ENCODE results near the gene PTX3.

The PTX3 gene

DNA sequence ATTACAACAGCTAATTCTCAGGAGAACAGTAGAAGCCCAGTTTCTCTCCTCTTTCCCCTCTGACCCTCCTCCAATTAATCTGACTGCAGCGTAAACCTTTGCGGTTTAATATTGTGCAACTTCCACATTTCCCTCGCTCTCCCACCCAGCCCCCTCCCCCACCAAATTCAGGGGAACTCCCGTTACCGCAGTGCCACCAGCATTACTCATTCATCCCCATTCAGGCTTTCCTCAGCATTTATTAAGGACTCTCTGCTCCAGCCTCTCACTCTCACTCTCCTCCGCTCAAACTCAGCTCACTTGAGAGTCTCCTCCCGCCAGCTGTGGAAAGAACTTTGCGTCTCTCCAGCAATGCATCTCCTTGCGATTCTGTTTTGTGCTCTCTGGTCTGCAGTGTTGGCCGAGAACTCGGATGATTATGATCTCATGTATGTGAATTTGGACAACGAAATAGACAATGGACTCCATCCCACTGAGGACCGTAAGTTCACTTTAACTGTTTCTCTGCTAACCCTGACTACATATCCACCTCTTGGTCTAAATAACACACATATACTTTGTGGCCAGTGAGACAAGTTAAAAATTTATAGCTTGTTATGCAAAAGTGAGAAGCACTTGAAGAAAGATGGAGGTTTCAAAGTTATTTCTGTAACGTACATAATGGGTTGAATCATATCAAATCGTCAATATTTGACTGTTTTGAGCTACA is at the start of gene PTX3:
Gene PTX3, plus strand, starts transcription at position 268 of the 709 bp plus-strand sequence. Its CDS starts 84 bp downstream, at position 352.
- no peaks in the 10 kb centered on the region for H3K9me3 ChIP-seq (ENCODE audit: control insufficient read depth, insufficient read depth, low read length)
- H3K4me1 ChIP-seq (ENCODE audit: control insufficient read depth, insufficient read depth, low read length): peaks cover 12% of the 10 kb centered on the region
- peak within 1 kb of the TSS; percentile 78 for H3K4me3 ChIP-seq (ENCODE audit: low read depth, low read length)
- H3K27me3 ChIP-seq (ENCODE audit: control insufficient read depth, insufficient read depth, low read length): peaks cover 26% of the 10 kb centered on the region
- peak within 1 kb of the TSS; percentile 47 for H3K27ac ChIP-seq (ENCODE audit: low read depth, low read length)
- H3K36me3 ChIP-seq (ENCODE audit: control insufficient read depth, insufficient read depth, low read length): no peaks in the 10 kb centered on the region
- peak within 1 kb of the TSS; percentile 60 for H3K9ac ChIP-seq (ENCODE audit: low read depth, low read length)

DNA sequence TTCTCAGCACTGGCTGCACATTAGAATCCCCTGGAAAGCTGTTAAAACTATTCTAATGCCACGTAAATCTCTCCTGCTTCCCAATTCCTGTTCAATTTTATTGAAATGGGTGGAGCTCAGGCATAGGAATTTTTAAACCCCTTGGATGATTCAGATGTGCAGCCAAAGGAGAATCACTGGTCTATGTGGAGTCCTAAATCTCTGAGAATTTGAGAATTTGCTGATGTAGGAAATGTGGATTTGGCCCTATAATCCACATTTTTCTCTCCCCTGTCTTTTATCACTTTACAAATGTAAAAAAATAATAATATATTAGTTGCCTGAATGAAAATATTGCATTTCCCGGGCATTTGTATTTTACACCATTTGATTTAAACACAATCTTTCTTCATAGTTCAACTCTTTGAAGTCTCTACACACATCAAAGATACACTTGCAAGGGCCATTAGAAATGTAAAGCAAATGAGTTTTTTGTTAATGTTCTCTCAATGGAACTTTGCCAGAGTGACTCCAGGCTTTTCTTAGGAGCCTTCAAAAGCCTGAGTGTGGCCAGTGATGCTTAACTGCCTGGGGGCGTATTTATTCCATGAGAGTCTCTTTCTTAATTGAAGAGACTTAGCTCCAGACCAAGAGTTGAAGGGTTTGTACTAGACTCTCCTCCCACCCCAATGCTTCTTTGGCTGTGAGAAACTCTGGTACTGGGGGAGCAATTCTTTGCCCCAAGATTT is 48.8 kb upstream of the PTX3 start:
- H3K27ac ChIP-seq (ENCODE audit: low read depth, low read length): no peak overlapping the region
- H3K4me3 ChIP-seq (ENCODE audit: low read depth, low read length): no peak overlapping the region
- H3K9ac ChIP-seq (ENCODE audit: low read depth, low read length): no peak overlapping the region
- H3K27me3 ChIP-seq (ENCODE audit: control insufficient read depth, insufficient read depth, low read length): no peaks in the 10 kb centered on the region
- H3K9me3 ChIP-seq (ENCODE audit: control insufficient read depth, insufficient read depth, low read length): no peaks in the 10 kb centered on the region
- H3K36me3 ChIP-seq (ENCODE audit: control insufficient read depth, insufficient read depth, low read length): no peaks in the 10 kb centered on the region
- H3K4me1 ChIP-seq (ENCODE audit: control insufficient read depth, insufficient read depth, low read length): peaks cover 10% of the 10 kb centered on the region; the same call in 1 of the 2 replicates

DNA sequence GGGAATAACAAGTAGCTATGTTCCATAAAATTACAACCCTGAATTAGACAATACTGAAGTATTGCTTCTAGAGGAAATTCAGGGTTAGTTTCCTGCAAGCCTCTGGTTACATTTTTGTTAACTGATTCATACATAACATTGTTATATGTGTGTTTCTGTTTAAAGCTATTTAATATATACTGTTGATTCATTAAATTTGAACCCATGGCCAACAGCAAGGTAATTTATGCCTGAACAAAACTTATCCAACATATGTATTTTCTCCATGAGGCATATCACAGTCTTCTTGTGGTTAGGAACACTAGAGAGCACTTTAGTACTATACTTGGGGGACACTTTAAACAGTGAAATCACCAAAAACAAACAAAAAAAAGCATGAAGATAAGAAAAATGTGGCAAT is 47.7 kb upstream of the PTX3 start:
- peaks cover 9% of the 10 kb centered on the region; the same call in 1 of the 2 replicates for H3K4me1 ChIP-seq (ENCODE audit: control insufficient read depth, insufficient read depth, low read length)
- H3K27me3 ChIP-seq (ENCODE audit: control insufficient read depth, insufficient read depth, low read length): no peaks in the 10 kb centered on the region
- H3K4me3 ChIP-seq (ENCODE audit: low read depth, low read length): no peak overlapping the region
- no peak overlapping the region for H3K9ac ChIP-seq (ENCODE audit: low read depth, low read length)
- no peak overlapping the region for H3K27ac ChIP-seq (ENCODE audit: low read depth, low read length)
- no peaks in the 10 kb centered on the region for H3K9me3 ChIP-seq (ENCODE audit: control insufficient read depth, insufficient read depth, low read length)
- no peaks in the 10 kb centered on the region for H3K36me3 ChIP-seq (ENCODE audit: control insufficient read depth, insufficient read depth, low read length)

DNA sequence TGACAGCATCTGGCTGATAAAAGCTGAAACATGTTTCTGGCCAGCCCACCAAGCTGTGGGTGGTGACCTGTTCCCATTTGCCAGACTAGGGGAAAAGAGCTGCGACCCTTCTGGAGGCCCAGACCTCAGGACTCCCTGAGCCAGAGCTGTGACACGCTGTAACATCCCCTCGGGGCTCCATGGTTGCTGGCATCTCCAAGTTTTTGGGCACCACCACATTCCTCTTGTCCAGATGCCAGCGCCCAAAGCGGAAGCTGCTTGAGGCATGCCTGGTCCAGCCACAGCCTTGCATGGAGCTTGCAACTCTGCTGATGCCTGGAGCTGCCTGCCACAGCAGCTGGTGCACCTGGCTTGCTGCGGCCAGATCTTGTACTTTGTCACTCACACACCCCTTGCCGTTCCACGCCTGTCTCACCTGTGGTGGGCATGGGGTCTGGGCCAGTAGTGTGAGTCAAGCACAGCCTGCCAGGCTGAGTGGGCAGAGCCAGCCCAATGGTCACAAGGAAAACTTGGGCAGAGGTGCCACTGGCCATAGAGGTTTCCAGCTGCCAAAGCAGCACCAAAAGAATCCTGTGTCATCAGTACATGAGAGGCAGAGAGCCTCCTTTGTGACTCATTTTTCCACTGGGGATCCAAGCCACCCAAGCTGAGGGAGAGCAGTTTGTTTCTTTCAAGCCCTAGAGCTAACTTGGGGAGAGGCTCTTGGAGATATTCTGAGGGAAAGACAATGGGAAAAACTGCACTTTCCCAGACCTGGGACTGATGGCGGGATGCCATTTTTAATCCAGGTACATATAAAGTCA is 45.7 kb upstream of the PTX3 start:
- Histone ChIP-seq H3K9me3 (ENCODE audit: control insufficient read depth, insufficient read depth, low read length) (no peaks in the 10 kb centered on the region), H3K9ac (ENCODE audit: low read depth, low read length) (no peak overlapping the region), H3K4me3 (ENCODE audit: low read depth, low read length) (no peak overlapping the region), H3K27me3 (ENCODE audit: control insufficient read depth, insufficient read depth, low read length) (no peaks in the 10 kb centered on the region), H3K4me1 (ENCODE audit: control insufficient read depth, insufficient read depth, low read length) (no peaks in the 10 kb centered on the region), H3K27ac (ENCODE audit: low read depth, low read length) (no peak overlapping the region), H3K36me3 (ENCODE audit: control insufficient read depth, insufficient read depth, low read length) (no peaks in the 10 kb centered on the region)

DNA sequence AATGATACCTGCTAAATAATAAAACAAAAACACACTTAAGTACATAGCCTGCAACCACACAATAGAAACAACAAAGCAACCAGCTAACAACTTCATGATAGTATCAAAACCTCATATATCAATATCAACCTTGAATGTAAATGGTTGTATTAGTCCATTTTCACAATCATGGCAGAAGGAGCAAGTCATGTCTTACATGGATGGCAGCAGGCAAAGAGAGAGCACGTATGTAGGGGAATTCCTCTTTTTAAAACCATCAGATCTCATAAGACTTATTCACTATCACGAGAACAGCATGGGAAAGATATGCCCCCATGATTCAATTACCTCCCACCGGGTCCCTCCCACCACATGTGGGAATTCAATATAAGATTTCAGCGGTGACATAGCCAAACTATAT is 44.5 kb upstream of the PTX3 start:
- Histone ChIP-seq H3K27ac (ENCODE audit: low read depth, low read length) (no peak overlapping the region), H3K4me3 (ENCODE audit: low read depth, low read length) (no peak overlapping the region), H3K27me3 (ENCODE audit: control insufficient read depth, insufficient read depth, low read length) (no peaks in the 10 kb centered on the region), H3K36me3 (ENCODE audit: control insufficient read depth, insufficient read depth, low read length) (no peaks in the 10 kb centered on the region), H3K4me1 (ENCODE audit: control insufficient read depth, insufficient read depth, low read length) (no peaks in the 10 kb centered on the region), H3K9me3 (ENCODE audit: control insufficient read depth, insufficient read depth, low read length) (no peaks in the 10 kb centered on the region), H3K9ac (ENCODE audit: low read depth, low read length) (no peak overlapping the region)

- Histone ChIP-seq H3K4me1 (ENCODE audit: control insufficient read depth, insufficient read depth, low read length) (no peaks in the 10 kb centered on the region), H3K36me3 (ENCODE audit: control insufficient read depth, insufficient read depth, low read length) (no peaks in the 10 kb centered on the region), H3K27ac (ENCODE audit: low read depth, low read length) (no peak overlapping the region), H3K27me3 (ENCODE audit: control insufficient read depth, insufficient read depth, low read length) (no peaks in the 10 kb centered on the region), H3K4me3 (ENCODE audit: low read depth, low read length) (no peak overlapping the region), H3K9ac (ENCODE audit: low read depth, low read length) (no peak overlapping the region), H3K9me3 (ENCODE audit: control insufficient read depth, insufficient read depth, low read length) (no peaks in the 10 kb centered on the region)
Measured at GRCh38 chr3:157393113-157393512, 43.5 kb upstream of the PTX3 start.

- Histone ChIP-seq H3K27me3 (ENCODE audit: control insufficient read depth, insufficient read depth, low read length) (no peaks in the 10 kb centered on the region), H3K27ac (ENCODE audit: low read depth, low read length) (no peak overlapping the region), H3K4me1 (ENCODE audit: control insufficient read depth, insufficient read depth, low read length) (no peaks in the 10 kb centered on the region), H3K36me3 (ENCODE audit: control insufficient read depth, insufficient read depth, low read length) (no peaks in the 10 kb centered on the region), H3K4me3 (ENCODE audit: low read depth, low read length) (no peak overlapping the region), H3K9ac (ENCODE audit: low read depth, low read length) (no peak overlapping the region), H3K9me3 (ENCODE audit: control insufficient read depth, insufficient read depth, low read length) (no peaks in the 10 kb centered on the region)
Measured at GRCh38 chr3:157394411-157394810, 42.2 kb upstream of the PTX3 start.

DNA sequence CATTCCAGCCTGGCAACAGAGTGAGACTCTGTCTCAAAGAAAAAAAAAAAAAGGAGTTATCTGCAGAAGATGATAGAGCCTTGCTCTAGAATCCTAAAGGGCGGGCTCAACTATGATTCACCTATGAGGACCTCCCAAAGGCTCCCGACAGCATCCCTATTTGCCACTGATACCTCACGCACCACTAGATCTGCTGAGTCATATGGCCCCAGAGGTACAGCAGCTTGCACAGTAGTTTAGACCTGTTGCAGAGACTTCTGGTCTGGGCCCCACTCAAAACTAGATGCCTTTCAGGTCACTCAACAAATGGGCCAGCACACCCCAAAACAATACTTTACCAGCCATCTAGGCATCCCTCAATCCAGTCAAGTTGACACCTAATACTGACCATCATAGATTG is 38.1 kb upstream of the PTX3 start:
- no peak overlapping the region for H3K4me3 ChIP-seq (ENCODE audit: low read depth, low read length)
- no peaks in the 10 kb centered on the region for H3K4me1 ChIP-seq (ENCODE audit: control insufficient read depth, insufficient read depth, low read length)
- no peak overlapping the region for H3K9ac ChIP-seq (ENCODE audit: low read depth, low read length)
- no peaks in the 10 kb centered on the region for H3K9me3 ChIP-seq (ENCODE audit: control insufficient read depth, insufficient read depth, low read length)
- H3K27me3 ChIP-seq (ENCODE audit: control insufficient read depth, insufficient read depth, low read length): no peaks in the 10 kb centered on the region
- no peaks in the 10 kb centered on the region for H3K36me3 ChIP-seq (ENCODE audit: control insufficient read depth, insufficient read depth, low read length)
- no peak overlapping the region for H3K27ac ChIP-seq (ENCODE audit: low read depth, low read length)

DNA sequence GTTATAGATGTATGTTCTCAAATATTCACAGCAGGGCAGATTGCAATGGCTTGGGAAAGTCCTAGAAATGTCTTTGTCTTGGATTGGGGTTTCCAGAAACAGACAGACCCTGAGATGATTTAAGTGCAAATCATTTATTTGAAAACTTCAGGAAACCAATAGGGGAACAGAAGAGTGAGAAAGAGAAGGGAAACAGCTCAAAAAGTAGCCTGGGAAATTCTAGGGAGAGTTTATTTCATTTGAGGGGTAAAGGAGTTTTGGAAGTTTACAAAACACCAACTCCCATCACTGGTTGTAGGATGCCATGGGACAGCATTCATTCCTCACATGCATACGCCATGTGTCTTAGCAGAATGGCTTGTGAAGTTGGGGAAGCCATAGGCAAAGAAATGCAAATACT is 32.3 kb upstream of the PTX3 start:
- Histone ChIP-seq H3K4me1 (ENCODE audit: control insufficient read depth, insufficient read depth, low read length) (no peaks in the 10 kb centered on the region), H3K9ac (ENCODE audit: low read depth, low read length) (no peak overlapping the region)

DNA sequence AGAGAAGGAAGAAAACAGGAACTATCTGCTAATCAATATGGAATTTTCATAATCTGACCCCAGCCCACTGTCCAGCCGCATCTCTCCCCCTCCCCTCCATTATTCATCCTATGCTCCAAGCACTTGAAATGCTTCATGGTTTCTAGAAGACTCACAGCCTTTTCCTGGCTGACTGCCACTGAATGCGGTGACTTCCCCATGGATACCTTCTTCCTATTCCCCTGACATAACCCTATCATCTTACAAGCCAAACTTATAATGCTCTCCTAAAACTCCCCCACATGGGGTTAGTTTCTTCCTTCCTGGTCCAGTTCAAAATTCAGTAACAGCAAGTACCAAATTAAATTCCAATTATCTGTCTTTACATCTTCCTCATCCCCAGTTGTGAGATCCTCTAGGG is 31.2 kb upstream of the PTX3 start:
- Histone ChIP-seq H3K4me1 (ENCODE audit: control insufficient read depth, insufficient read depth, low read length) (no peaks in the 10 kb centered on the region), H3K4me3 (ENCODE audit: low read depth, low read length) (no peak overlapping the region), H3K9me3 (ENCODE audit: control insufficient read depth, insufficient read depth, low read length) (no peaks in the 10 kb centered on the region), H3K36me3 (ENCODE audit: control insufficient read depth, insufficient read depth, low read length) (no peaks in the 10 kb centered on the region), H3K27me3 (ENCODE audit: control insufficient read depth, insufficient read depth, low read length) (no peaks in the 10 kb centered on the region), H3K9ac (ENCODE audit: low read depth, low read length) (no peak overlapping the region), H3K27ac (ENCODE audit: low read depth, low read length) (no peak overlapping the region)

More for the DNA sequence above, 32.3 kb upstream of the PTX3 start:
- no peaks in the 10 kb centered on the region for H3K36me3 ChIP-seq (ENCODE audit: control insufficient read depth, insufficient read depth, low read length)
- H3K27ac ChIP-seq (ENCODE audit: low read depth, low read length): no peak overlapping the region
- H3K9me3 ChIP-seq (ENCODE audit: control insufficient read depth, insufficient read depth, low read length): no peaks in the 10 kb centered on the region
- H3K4me3 ChIP-seq (ENCODE audit: low read depth, low read length): no peak overlapping the region
- H3K27me3 ChIP-seq (ENCODE audit: control insufficient read depth, insufficient read depth, low read length): no peaks in the 10 kb centered on the region

DNA sequence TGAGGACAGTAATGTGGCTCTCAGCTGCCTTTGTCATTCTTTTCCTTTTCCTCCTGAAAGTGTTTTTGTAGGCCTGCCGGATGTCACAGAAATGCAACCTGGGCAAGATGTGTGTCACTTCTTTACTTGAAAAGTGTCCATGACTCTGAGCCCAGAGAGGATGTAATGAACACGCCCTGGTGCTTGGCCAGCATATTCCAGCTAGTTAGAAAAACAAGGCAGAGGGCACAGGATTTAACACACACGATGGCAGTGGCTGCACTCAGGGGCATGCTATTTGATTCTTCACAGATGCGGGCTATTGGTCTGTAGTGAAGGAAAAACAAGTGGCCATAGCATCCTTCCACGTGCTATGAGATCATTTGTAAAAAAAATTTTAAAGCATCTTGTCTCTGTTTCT is 30.3 kb upstream of the PTX3 start:
- no peaks in the 10 kb centered on the region for H3K27me3 ChIP-seq (ENCODE audit: control insufficient read depth, insufficient read depth, low read length)
- no peaks in the 10 kb centered on the region for H3K36me3 ChIP-seq (ENCODE audit: control insufficient read depth, insufficient read depth, low read length)
- no peak overlapping the region for H3K9ac ChIP-seq (ENCODE audit: low read depth, low read length)
- H3K9me3 ChIP-seq (ENCODE audit: control insufficient read depth, insufficient read depth, low read length): no peaks in the 10 kb centered on the region
- H3K27ac ChIP-seq (ENCODE audit: low read depth, low read length): no peak overlapping the region
- H3K4me1 ChIP-seq (ENCODE audit: control insufficient read depth, insufficient read depth, low read length): no peaks in the 10 kb centered on the region
- H3K4me3 ChIP-seq (ENCODE audit: low read depth, low read length): no peak overlapping the region
